Ovary (tissue), 3 donors: Measurements from ENCODE around the gene GRIK3.

Source experiments
- CTCF ChIP-seq, 3 donors: fragments of 450-650 bp in 2 of 3; fragments of 200-600 bp in 1 of 3; IDR thresholded peaks; one replicate each; pipeline versions ENCODE4 v1.5.1 to v1.8.0; 2016 to 2022; ENCODE audit warnings: antibody characterized with exemption in 3 of 3, mild to moderate bottlenecking in 1 of 3
- POLR2A ChIP-seq: fragments of 450-650 bp; IDR thresholded peaks from one replicate; pipeline ENCODE4 v1.6.1; 2017; ENCODE audit warnings: antibody characterized with exemption, mild to moderate bottlenecking, moderate library complexity
- donor health status: DM: no; HTN: no; CAD: no.

- TF ChIP-seq CTCF (IDR thresholded peaks at IDR 0.05) (no peak), POLR2A (no peak)
Measured at GRCh38 chr1:36838888-36839287, 195.4 kb downstream of the GRIK3 start.
